Nephron (organoid): ENCODE measurements around the gene PRDM10.
"Not testable (repeated sequence)": the region's sequence is repeated elsewhere in the genome, so short reads cannot be mapped to it uniquely, and the experiment has no call there.

Experiments used
- H3K27ac Mint-ChIP-seq, 3 experiments: 2 replicates each; pipeline ENCODE4 v1.8.0; 2020; ENCODE audit warnings: mixed read lengths in 3 of 3, mild to moderate bottlenecking in 2 of 3, moderate library complexity in 1 of 3
- H3K27me3 Mint-ChIP-seq: 2 replicates; pipeline ENCODE4 v1.8.0; 2021; ENCODE audit warnings: low read depth, mild to moderate bottlenecking, moderate library complexity, mixed read lengths
- H3K36me3 Mint-ChIP-seq: 2 replicates; pipeline ENCODE4 v1.8.0; 2020; ENCODE audit warnings: low read depth, mixed read lengths
- H3K4me1 Mint-ChIP-seq: 2 replicates; pipeline ENCODE4 v1.8.0; 2020; ENCODE audit warnings: mixed read lengths
- H3K4me3 Mint-ChIP-seq, 3 experiments: 2 replicates each; pipeline ENCODE4 v1.8.0; 2020; ENCODE audit warnings: mild to moderate bottlenecking in 3 of 3, mixed read lengths in 3 of 3, moderate library complexity in 2 of 3
- H3K9me3 Mint-ChIP-seq: 2 replicates; pipeline ENCODE4 v1.8.0; 2020; ENCODE audit warnings: mixed read lengths
- CTCF ChIP-seq, 3 experiments: fragments of 200-600 bp; sonication (generic); IDR thresholded peaks; one replicate each; pipeline ENCODE4 v1.5.0; 2021; ENCODE audit warnings: antibody characterized with exemption in 3 of 3; ENCODE audit not compliant: unreplicated experiment in 3 of 3

The PRDM10 gene

GRCh38 chr11:129884581-129884980, 118.1 kb downstream of the PRDM10 start:
- Mint-ChIP-seq H3K36me3 (peaks cover 83% of the 10 kb centered on the region), H3K4me1 (peaks cover 3% of the 10 kb centered on the region), H3K27me3 (no peaks in the 10 kb centered on the region), H3K9me3 (no peaks in the 10 kb centered on the region), H3K27ac (no peak overlapping the region), H3K4me3 (no peak overlapping the region)
- no peak for TF ChIP-seq CTCF (IDR thresholded peaks at IDR 0.05; ENCODE audit: unreplicated experiment in 3 of 3)

- Mint-ChIP-seq H3K4me1 (no peaks in the 10 kb centered on the region), H3K4me3 (no peak overlapping the region), H3K27ac (no peak overlapping the region), H3K9me3 (no peaks in the 10 kb centered on the region), H3K36me3 (peaks cover 87% of the 10 kb centered on the region), H3K27me3 (no peaks in the 10 kb centered on the region)
- TF ChIP-seq CTCF (IDR thresholded peaks at IDR 0.05; ENCODE audit: unreplicated experiment in 3 of 3): peak; percentile 33 to 48 (median 46)
Observed at GRCh38 chr11:129881570-129882170, 121.0 kb downstream of the PRDM10 start.

- peaks cover 90% of the 10 kb centered on the region for H3K36me3 Mint-ChIP-seq
- H3K9me3 Mint-ChIP-seq: no peaks in the 10 kb centered on the region
- no peak overlapping the region for H3K4me3 Mint-ChIP-seq
- H3K27me3 Mint-ChIP-seq: no peaks in the 10 kb centered on the region
- H3K4me1 Mint-ChIP-seq: no peaks in the 10 kb centered on the region
- no peak for TF ChIP-seq CTCF (IDR thresholded peaks at IDR 0.05; ENCODE audit: unreplicated experiment in 3 of 3)
- H3K27ac Mint-ChIP-seq: no peak overlapping the region
Observed at GRCh38 chr11:129880311-129880710, 122.3 kb downstream of the PRDM10 start.

- no peak for TF ChIP-seq CTCF (IDR thresholded peaks at IDR 0.05; ENCODE audit: unreplicated experiment in 3 of 3)
- no peaks in the 10 kb centered on the region for H3K27me3 Mint-ChIP-seq
- H3K27ac Mint-ChIP-seq: peak overlapping the region in 1 of 3 experiments; percentile 27
- peaks cover 79% of the 10 kb centered on the region for H3K36me3 Mint-ChIP-seq
- H3K4me1 Mint-ChIP-seq: peaks cover 5% of the 10 kb centered on the region
- H3K9me3 Mint-ChIP-seq: no peaks in the 10 kb centered on the region
- no peak overlapping the region for H3K4me3 Mint-ChIP-seq
Observed at GRCh38 chr11:129871914-129872313, 130.7 kb downstream of the PRDM10 start.

GRCh38 chr11:129868626-129869025, 134.0 kb downstream of the PRDM10 start:
- peaks cover 83% of the 10 kb centered on the region for H3K36me3 Mint-ChIP-seq
- not testable (repeated sequence) for H3K27me3 Mint-ChIP-seq

GRCh38 chr11:129866311-129866710, 136.3 kb downstream of the PRDM10 start:
- H3K27ac Mint-ChIP-seq: no peak overlapping the region
- peaks cover 87% of the 10 kb centered on the region for H3K36me3 Mint-ChIP-seq
- TF ChIP-seq CTCF (IDR thresholded peaks at IDR 0.05; ENCODE audit: unreplicated experiment in 3 of 3): no peak
- H3K9me3 Mint-ChIP-seq: no peaks in the 10 kb centered on the region
- no peaks in the 10 kb centered on the region for H3K27me3 Mint-ChIP-seq
- peaks cover 11% of the 10 kb centered on the region for H3K4me1 Mint-ChIP-seq
- H3K4me3 Mint-ChIP-seq: no peak overlapping the region

More at GRCh38 chr11:129868626-129869025, 134.0 kb downstream of the PRDM10 start:
- not testable (repeated sequence) for H3K4me1 Mint-ChIP-seq, H3K4me3 Mint-ChIP-seq, H3K9me3 Mint-ChIP-seq, H3K27ac Mint-ChIP-seq
